Gastrocnemius medialis (tissue), 4 donors: ENCODE results near the gene AANAT. TPM values are rescaled to one million over a fixed set of nuclear protein-coding genes. Genes with fewer than 3 reads are reported as not detected.

ENCODE experiments used
- ATAC-seq, 2 donors: fragments of 150-250 bp; one replicate each; pipeline ENCODE4 v1.9.1; 2016
- DNase-seq, 2 donors: peaks; one replicate each; pipeline ENCODE4 v3.0.0-alpha.2; 2019
- H3K27ac ChIP-seq, 4 donors: fragments of 200-600 bp; sonication (generic); 1 replicate in 1 of 4; 2 replicates in 3 of 4; pipeline ENCODE4 v1.5.1; 2016 to 2018; ENCODE audit warnings: mild to moderate bottlenecking in 2 of 4, moderate library complexity in 1 of 4
- H3K27me3 ChIP-seq, 3 donors: fragments of 200-600 bp; sonication (generic) in 2 of 3; 1 replicate in 1 of 3; 2 replicates in 2 of 3; pipeline versions ENCODE4 v1.5.1 to v1.6.0; 2016 to 2019; ENCODE audit warnings: mild to moderate bottlenecking in 1 of 3, moderate library complexity in 1 of 3
- H3K36me3 ChIP-seq, 2 donors: fragments of 200-600 bp; sonication (generic) in 1 of 2; one replicate each; pipeline ENCODE4 v1.5.1; 2017 to 2018
- H3K4me1 ChIP-seq, 2 donors: fragments of 200-600 bp; sonication (generic) in 1 of 2; one replicate each; pipeline ENCODE4 v1.5.1; 2016 to 2017; ENCODE audit warnings: mild to moderate bottlenecking in 2 of 2
- H3K4me3 ChIP-seq, 4 donors: fragments of 200-600 bp; sonication (generic) in 3 of 4; 1 replicate in 1 of 4; 2 replicates in 3 of 4; pipeline ENCODE4 v1.5.1; 2016 to 2019; ENCODE audit warnings: mild to moderate bottlenecking in 2 of 4
- H3K9me3 ChIP-seq, 3 donors: fragments of 200-600 bp; sonication (generic) in 2 of 3; 1 replicate in 1 of 3; 2 replicates in 2 of 3; pipeline ENCODE4 v1.5.1; 2016 to 2019
- POLR2A ChIP-seq, 2 donors: fragments of 450-650 bp; IDR thresholded peaks; one replicate each; pipeline ENCODE4 v1.6.1; 2017; ENCODE audit warnings: antibody characterized with exemption in 2 of 2, mild to moderate bottlenecking in 2 of 2, moderate library complexity in 2 of 2
- in situ Hi-C, 4 donors: fragments of 200-750 bp; cut with MboI; loops; one replicate each; pipeline versions ENCODE4 v1.15.0 to v1.8.0; 2017; ENCODE audit warnings: low sequenced_read_pairs in 4 of 4
- intact Hi-C: fragments of 100-400 bp; cut with DNase I; formaldehyde crosslinking; loops from one replicate; pipeline ENCODE4 v1.15.1; 2023; ENCODE audit warnings: low total_unique reads
- total RNA-seq, 4 donors: library from RNA; depleted of rRNA; stranded (reverse); fragments of >200 nt; gene quantifications; one replicate each; pipeline versions ENCODE4 v1.1.0 to v1.2.3, GENCODE V29; 2016
- TF ChIP-seq, protein P1 (sequence below), 5 experiments: fragments of 450-650 bp in 3 of 5; fragments of 200-600 bp in 2 of 5; sonication (generic) in 2 of 5; IDR thresholded peaks in 4 of 5; conservative IDR thresholded peaks in 1 of 5; 1 replicate in 4 of 5; 2 replicates in 1 of 5; pipeline ENCODE4 v1.5.1; 2016 to 2019; ENCODE audit warnings: antibody characterized with exemption in 5 of 5, mild to moderate bottlenecking in 3 of 5, moderate library complexity in 3 of 5

AANAT gene
- total RNA-seq, 4 donors from 2014 or later = not detected

DNA sequence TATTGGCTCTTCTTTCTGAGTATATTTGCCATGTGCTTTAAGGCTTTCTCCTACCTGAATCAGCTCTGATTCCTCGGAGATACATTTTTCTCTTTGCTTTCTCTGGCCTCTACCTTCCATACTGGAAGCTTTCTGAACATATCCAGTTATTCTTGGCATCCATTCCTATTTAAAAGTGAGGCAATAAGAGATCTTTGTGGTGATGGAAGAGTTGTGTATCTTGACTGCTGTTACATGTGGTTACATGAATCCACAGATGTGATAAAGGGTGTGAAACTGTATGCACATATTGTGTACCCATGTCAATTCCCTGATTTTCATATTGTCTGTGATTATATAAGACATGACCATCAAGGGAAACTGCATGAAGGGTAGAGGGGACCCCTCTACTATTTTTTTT is 38.9 kb upstream of the AANAT start:
- TF ChIP-seq POLR2A (IDR thresholded peaks at IDR 0.05) = no peak
- TF ChIP-seq, protein P1, sequence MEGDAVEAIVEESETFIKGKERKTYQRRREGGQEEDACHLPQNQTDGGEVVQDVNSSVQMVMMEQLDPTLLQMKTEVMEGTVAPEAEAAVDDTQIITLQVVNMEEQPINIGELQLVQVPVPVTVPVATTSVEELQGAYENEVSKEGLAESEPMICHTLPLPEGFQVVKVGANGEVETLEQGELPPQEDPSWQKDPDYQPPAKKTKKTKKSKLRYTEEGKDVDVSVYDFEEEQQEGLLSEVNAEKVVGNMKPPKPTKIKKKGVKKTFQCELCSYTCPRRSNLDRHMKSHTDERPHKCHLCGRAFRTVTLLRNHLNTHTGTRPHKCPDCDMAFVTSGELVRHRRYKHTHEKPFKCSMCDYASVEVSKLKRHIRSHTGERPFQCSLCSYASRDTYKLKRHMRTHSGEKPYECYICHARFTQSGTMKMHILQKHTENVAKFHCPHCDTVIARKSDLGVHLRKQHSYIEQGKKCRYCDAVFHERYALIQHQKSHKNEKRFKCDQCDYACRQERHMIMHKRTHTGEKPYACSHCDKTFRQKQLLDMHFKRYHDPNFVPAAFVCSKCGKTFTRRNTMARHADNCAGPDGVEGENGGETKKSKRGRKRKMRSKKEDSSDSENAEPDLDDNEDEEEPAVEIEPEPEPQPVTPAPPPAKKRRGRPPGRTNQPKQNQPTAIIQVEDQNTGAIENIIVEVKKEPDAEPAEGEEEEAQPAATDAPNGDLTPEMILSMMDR (IDR thresholded peaks at IDR 0.05 in 4 of 5, conservative IDR thresholded peaks at IDR 0.05 in 1 of 5) = no peak
- Histone ChIP-seq H3K4me1 (peaks cover 56 to 63% of the 10 kb centered on the region in 2 donors), H3K36me3 (no peaks in the 10 kb centered on the region), H3K9me3 (no peaks in the 10 kb centered on the region), H3K27me3 (no peaks in the 10 kb centered on the region), H3K4me3 (no peak overlapping the region), H3K27ac (no peak overlapping the region)
- ATAC-seq (no peak), DNase-seq (no peak)
- in situ Hi-C loops (no loop called here), intact Hi-C loops (no loop called here)

GRCh38 chr17:76431509-76431908 is 35.9 kb upstream of the AANAT start:
- no peak for ATAC-seq
- peaks cover 69 to 74% of the 10 kb centered on the region in 2 donors for H3K4me1 ChIP-seq
- peak overlapping the region; percentile 51 to 71 (median 64) for H3K27ac ChIP-seq
- H3K4me3 ChIP-seq = no peak overlapping the region
- intact Hi-C loops (no loop called here), in situ Hi-C loops (no loop called here)
- TF ChIP-seq POLR2A (IDR thresholded peaks at IDR 0.05) = no peak
- TF ChIP-seq, protein P1 (IDR thresholded peaks at IDR 0.05 in 4 of 5, conservative IDR thresholded peaks at IDR 0.05 in 1 of 5) = no peak
- no peak for DNase-seq
- no peaks in the 10 kb centered on the region for H3K9me3 ChIP-seq
- H3K36me3 ChIP-seq = no peaks in the 10 kb centered on the region
- no peaks in the 10 kb centered on the region for H3K27me3 ChIP-seq

GRCh38 chr17:76432004-76432403 is 35.4 kb upstream of the AANAT start:
- H3K4me3 ChIP-seq = no peak overlapping the region
- DNase-seq = no peak
- peak; percentile 62 to 79 for ATAC-seq
- no peaks in the 10 kb centered on the region for H3K36me3 ChIP-seq
- H3K9me3 ChIP-seq = no peaks in the 10 kb centered on the region
- H3K4me1 ChIP-seq = peaks cover 67 to 69% of the 10 kb centered on the region in 2 donors
- TF ChIP-seq POLR2A (IDR thresholded peaks at IDR 0.05) = no peak
- TF ChIP-seq, protein P1 (IDR thresholded peaks at IDR 0.05 in 4 of 5, conservative IDR thresholded peaks at IDR 0.05 in 1 of 5) = no peak
- peak overlapping the region; percentile 51 to 71 (median 64) for H3K27ac ChIP-seq
- intact Hi-C loops (no loop called here), in situ Hi-C loops (no loop called here)
- no peaks in the 10 kb centered on the region for H3K27me3 ChIP-seq

DNA sequence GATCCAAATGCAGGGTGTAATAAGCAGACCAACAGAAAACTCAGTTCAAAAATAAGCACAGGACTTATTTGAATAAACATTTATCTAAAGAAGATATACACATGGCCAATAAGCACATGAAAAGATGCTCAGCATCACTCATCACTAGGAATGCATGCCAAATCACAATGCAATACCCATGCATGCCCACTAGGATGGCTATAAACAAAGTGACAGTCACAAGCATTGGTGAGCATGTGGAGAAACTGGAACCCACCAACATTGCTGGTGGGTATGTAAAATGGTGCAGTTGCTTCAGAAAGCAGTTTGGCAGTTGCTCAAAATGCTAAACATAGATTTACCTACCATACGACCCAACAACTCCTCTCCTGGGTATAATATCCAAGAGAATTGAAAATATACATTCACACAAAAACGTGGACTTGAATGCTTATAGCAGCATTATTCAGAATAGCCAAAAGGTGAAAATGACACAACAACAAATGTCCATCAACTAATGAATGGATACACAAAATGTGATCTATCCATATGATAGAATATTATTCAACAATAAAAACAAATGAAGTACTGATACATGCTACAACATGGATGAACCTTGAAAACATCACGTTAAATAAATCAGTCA is 34.6 kb upstream of the AANAT start:
- no peak overlapping the region for H3K4me3 ChIP-seq
- in situ Hi-C loops (no loop called here), intact Hi-C loops (no loop called here)
- DNase-seq (no peak), ATAC-seq (no peak)
- peak overlapping the region; percentile 51 to 71 (median 64) for H3K27ac ChIP-seq
- no peaks in the 10 kb centered on the region for H3K9me3 ChIP-seq
- H3K36me3 ChIP-seq = no peaks in the 10 kb centered on the region
- no peak for TF ChIP-seq POLR2A (IDR thresholded peaks at IDR 0.05)
- TF ChIP-seq, protein P1 (IDR thresholded peaks at IDR 0.05 in 4 of 5, conservative IDR thresholded peaks at IDR 0.05 in 1 of 5) = peak in 2 of 5 experiments; percentile 38 to 39
- no peaks in the 10 kb centered on the region for H3K27me3 ChIP-seq
- H3K4me1 ChIP-seq = peaks cover 58 to 65% of the 10 kb centered on the region in 2 donors

DNA sequence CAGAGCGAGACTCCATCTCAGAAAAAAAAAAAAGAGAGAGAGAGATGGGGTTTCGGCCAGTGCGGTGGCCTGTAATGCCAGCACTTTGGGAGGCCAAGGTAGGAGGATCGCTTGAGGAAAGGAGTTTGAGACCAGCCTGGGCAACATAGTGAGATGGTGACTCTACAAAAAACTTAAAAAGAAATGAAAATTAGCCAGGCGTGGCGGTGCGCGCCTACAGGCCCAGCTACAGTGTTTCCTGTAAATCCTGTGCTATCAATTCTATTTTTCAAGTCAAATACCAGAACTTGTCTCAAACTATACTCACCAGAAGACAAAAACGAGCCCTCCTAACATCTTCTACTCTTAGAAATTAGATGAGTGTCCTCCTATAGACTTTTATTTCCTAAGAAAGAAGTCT is 33.7 kb upstream of the AANAT start:
- Histone ChIP-seq H3K27ac (peak overlapping the region; percentile 44 to 71 (median 59)), H3K36me3 (no peaks in the 10 kb centered on the region), H3K27me3 (no peaks in the 10 kb centered on the region), H3K9me3 (no peaks in the 10 kb centered on the region), H3K4me1 (peaks cover 55 to 66% of the 10 kb centered on the region in 2 donors), H3K4me3 (no peak overlapping the region)
- no peak for ATAC-seq
- in situ Hi-C loops (no loop called here), intact Hi-C loops (no loop called here)
- TF ChIP-seq, protein P1 (IDR thresholded peaks at IDR 0.05 in 4 of 5, conservative IDR thresholded peaks at IDR 0.05 in 1 of 5) = no peak
- TF ChIP-seq POLR2A (IDR thresholded peaks at IDR 0.05) = no peak
- DNase-seq = no peak
